Activated gamma-delta T cell (primary cell): ENCODE results near the gene SCMH1.
"Not testable (repeated sequence)": the region's sequence is repeated elsewhere in the genome, so short reads cannot be mapped to it uniquely, and the experiment has no call there.

Experiments used
- DNase-seq: peaks from one replicate; lab custom pipeline; 2025; lab: John Stamatoyannopoulos, UW

Gene SCMH1

DNA sequence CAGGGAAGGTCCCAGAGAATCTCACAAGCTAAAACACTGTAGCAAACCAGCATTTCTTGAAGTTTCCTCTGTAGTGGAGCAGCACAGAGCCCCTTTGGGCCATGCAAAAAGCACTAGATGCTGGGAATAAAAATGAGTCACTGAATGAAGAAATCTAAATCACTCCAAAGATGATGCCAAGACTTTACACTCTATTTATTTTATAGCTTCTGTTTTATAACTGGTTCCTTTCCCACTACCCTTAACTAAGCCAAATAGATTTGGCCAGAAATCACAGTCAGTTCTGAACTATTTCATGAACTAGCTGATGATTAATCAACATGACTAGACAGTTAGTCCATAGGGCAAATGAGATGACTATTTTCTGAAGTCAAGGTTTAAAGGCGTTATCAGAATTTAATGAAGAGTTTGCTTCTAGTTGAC, 89.5 kb downstream of the SCMH1 start:
- no peak for DNase-seq

- no peak for DNase-seq
These were observed 90.3 kb downstream of the SCMH1 start for GRCh38 chr1:41151846-41152245.

- DNase-seq: no peak
These were observed 92.5 kb downstream of the SCMH1 start for GRCh38 chr1:41149570-41149969.

GRCh38 chr1:41144285-41144684, 97.8 kb downstream of the SCMH1 start:
- DNase-seq: no peak

- DNase-seq: no peak
These were observed 103.6 kb downstream of the SCMH1 start for GRCh38 chr1:41138549-41138948.

DNA sequence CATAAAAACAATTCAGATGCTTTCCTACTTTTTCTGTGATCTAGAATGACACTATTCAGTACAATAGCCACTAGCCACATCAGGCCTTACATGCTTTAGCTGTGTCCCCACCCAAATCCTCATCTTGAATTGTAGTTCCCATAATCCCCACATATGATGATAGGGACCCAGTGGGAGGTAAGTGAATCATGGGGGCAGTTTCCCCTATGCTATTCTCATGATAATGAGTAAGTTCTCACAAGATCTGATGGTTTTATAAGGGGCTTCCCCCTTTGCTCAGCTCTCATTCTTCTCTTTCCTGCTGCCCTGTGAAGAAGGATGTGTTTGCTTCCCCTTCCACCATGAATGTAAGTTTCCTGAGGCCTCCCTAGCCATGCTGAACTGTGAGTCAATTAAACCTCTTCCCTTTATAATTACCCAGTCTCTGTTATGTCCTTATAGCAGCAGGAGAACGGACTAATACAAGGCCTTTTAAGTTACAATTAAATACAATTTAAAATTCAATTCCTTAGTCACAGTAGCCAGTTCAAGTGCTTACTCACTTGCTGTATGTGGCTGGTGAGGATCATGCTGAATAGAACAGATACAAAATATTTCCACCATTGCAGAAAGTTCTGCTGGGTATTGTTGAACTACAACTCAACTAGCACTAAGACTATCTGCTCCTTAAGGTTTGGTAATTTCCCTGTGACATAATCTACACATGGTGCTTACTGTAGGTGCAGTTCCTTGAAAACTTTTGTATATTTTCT, 106.7 kb downstream of the SCMH1 start:
- no peak for DNase-seq

- not testable (repeated sequence) for DNase-seq
These were observed 107.8 kb downstream of the SCMH1 start for GRCh38 chr1:41134325-41134724.

DNA sequence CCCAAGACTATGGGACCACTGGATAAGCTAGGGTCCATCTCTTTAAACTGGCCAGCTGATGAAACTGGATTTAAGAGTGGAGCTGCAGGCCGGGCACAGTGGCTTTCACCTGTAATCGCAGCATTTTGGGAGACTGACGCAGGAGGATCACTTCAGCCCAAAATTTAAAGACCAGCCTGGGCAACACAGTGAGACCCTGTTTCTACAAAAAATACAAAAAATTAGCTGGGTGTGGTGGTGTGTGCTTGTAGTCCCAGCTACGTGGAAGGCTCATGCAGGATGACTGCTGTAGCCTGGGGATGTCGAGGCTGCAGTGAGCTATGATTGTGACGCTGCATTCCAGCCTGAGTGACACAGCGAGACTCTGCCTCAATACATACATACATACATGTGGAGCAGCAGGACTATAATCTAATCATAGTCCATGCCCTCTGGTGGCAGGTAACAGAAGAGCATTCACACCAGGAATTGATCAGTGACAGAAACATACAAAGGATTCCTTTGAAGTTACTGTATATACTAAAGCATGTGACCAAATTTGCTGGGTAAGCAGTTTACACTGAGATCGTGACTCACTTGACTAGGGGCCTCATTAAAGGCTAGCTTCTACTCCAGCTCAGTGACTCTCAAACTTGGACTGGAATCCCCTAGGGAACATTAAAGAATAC, 119.1 kb downstream of the SCMH1 start:
- no peak for DNase-seq

- no peak for DNase-seq
These were observed 120.0 kb downstream of the SCMH1 start for GRCh38 chr1:41122148-41122547.

DNA sequence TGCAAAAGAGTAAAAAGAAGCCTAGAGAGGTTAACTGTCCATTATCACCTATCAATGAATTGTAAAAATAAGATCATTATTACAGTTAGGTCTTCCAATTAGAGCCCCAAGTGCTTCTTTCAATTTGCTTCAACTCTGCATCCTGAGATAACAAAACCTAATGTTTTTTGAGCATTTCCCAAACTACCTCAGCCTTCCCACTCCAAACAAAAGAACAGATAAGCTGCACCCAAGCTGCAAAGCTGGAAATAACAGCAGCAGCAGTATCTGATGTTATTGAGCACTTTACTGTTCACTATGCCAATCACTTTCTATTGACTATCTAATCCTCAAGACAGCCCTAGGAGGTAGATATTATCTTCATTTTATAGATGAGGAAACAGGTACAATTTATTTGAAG, 123.5 kb downstream of the SCMH1 start:
- DNase-seq: no peak

GRCh38 chr1:41117241-41117640, 124.9 kb downstream of the SCMH1 start:
- not testable (repeated sequence) for DNase-seq

DNA sequence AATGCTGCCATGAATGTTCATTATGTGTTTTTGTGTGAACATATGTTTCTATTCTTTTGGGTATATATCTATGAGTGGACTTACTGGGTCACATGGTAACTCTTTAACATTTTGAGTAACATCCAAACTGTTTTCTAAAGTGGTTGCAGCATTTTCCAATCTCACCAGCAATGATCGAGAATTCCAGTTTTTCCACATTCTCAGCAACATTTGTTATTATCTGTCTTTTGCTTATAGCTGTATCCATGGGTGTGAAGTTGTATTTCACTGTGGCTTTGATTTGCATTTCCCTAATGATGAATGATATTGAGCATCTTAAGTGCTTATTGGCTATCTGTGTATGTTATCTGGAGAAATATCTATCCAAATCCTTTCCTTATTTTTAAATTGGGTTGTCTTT, 131.4 kb downstream of the SCMH1 start:
- DNase-seq: no peak

DNA sequence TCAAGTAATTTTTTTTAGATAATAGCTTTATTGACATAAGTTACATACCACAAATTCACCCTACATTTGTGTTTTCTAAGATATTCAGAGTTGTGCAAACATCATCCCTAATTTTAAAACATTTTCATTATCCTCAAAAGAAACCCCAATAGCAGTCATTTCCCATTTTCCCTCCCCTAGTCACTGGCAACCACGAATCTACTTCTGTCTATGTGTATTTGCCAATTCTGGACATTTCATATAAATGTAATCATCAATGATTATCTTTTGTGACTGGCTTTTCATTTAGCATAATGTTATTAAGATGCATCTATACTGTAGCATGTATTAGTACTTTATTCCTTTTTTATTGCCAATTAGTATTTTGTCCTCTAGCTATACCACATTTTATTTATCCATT, 131.8 kb downstream of the SCMH1 start:
- DNase-seq: no peak

- no peak for DNase-seq
These were observed 132.6 kb downstream of the SCMH1 start for GRCh38 chr1:41109310-41110197.

DNA sequence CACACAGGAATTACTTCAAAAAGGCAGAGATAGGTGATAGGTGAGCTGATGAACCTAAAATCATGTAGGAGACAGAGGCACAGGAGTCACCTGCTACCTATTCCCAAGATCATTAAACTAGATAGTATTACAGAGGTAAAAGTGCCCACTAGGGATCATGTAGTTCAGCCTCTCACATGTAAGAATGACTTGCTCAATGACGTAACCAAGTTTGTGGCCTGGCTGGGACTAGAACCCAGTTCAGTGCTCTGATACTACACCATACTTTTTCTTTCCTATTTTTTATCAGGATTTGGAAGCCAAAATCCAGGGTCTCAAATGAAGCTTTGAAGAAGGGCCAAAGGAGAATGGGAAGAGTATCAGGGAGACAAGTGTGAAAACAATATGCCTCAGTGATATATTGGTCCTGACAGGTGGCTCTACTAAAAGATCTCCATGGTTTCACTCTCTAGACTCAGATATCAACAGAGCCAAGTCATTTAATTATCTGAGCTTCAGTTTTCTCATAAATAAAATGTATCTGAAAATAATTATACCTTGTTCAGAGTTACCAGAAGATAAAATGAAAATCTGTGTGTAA, 133.3 kb downstream of the SCMH1 start:
- DNase-seq: no peak

DNA sequence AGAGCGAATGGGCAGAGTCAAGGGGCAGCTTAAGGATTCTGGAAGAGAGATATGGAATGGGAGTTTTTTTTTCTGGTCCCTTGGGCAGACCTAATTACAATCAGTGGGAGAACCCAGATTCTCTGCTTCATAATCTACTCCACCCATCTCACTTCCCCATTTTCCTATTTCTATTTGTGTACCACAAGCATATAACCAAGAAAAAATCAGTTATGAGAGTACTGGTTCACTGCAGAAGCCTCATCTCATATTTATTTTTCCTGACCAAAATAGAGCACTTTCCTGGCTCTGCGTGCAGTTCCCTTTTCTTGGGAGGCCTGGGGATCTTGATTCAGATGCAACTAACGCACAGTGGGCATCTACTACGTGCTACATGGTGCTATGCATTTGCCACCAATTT, 138.3 kb downstream of the SCMH1 start:
- DNase-seq: no peak

DNA sequence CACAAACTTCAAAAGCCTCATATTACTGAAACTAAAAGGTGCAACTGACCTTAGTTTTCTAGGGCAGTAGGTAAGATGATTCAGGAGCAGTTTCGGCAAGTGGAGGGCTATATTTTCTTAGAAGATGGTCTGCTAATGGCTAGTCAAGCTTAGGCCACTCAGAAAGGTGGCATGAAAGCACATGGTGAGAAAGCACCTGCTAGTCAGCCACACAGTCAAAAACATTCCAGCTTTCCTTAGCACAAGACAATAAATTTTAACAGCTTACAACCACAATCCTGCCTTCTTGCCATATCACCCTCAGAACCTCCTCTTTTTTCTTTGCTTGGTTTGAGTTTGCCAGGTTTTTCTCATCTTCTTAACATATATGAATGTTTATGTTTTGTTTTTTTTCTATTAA, 139.5 kb downstream of the SCMH1 start:
- no peak for DNase-seq

GRCh38 chr1:41101950-41102607, 140.0 kb downstream of the SCMH1 start:
- DNase-seq: no peak

DNA sequence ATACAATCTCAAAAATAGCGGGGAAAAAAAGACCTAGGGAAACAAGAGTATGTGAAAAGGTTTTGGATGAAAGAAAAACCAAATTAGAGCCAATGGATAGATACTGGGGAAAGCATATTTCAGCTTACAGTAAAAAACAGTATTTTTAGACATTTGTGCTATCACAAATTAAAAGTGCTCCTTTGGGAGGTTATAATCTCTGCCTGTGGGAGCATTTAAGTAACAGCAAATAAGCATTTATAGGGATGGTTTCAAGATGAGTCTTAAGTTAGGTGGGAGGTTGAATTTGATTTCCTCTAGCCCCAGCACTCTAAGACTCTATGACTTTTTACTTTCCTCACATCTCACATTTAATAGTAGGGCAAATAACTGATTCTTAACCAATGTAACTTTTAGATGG, 141.0 kb downstream of the SCMH1 start:
- no peak for DNase-seq

DNA sequence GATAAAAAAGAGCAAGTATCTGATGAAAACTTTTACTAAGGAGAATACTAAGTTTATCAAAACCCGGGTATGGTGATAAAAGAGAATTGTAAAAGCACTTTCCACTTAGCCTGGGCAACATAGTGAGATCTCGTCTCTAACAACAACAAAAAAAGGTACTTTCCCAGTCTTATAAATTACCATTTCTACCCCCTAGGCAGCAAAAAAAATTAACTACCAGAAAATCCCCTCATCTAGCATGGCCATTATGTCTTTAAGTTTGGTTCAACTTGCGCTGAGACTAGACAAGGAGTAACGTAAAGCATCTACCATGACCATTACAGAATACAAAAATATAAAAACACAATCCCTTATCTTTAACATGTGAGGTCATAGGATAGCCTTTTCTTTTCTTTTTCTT, 141.9 kb downstream of the SCMH1 start:
- no peak for DNase-seq

GRCh38 chr1:41098730-41099460, 143.2 kb downstream of the SCMH1 start:
- DNase-seq: no peak
